Amniotic stem cell (primary cell): ENCODE results near the gene PDE2A.

Experiments
- DNase-seq: peaks from one replicate; lab custom pipeline; 2025; lab: John Stamatoyannopoulos, UW

Gene PDE2A

GRCh38 chr11:72589802-72590761 is 84.1 kb downstream of the PDE2A start:
- no peak for DNase-seq

- DNase-seq, result no peak
Measured at GRCh38 chr11:72588421-72589410, 85.5 kb downstream of the PDE2A start.

DNA sequence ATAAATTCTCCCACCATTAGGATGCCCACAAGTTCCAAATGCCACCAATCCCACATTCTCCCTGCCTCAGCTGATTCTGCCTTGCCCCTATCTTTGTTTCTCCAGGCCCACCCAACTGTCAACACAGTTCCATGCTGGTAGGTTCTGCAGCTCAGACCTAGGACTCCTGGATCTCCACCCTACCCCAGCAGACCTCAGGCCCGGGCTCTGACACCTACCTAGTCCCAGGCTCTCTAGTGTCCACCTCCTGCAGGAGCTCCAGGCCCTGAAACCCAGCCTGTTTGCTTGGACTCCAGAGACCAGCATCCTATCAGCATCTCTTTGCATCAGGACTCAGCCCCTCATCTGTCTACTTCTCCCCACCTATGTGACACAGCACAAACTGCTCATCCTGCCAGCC is 86.5 kb downstream of the PDE2A start:
- no peak for DNase-seq

- no peak for DNase-seq
Measured at GRCh38 chr11:72586321-72587090, 87.7 kb downstream of the PDE2A start.

DNA sequence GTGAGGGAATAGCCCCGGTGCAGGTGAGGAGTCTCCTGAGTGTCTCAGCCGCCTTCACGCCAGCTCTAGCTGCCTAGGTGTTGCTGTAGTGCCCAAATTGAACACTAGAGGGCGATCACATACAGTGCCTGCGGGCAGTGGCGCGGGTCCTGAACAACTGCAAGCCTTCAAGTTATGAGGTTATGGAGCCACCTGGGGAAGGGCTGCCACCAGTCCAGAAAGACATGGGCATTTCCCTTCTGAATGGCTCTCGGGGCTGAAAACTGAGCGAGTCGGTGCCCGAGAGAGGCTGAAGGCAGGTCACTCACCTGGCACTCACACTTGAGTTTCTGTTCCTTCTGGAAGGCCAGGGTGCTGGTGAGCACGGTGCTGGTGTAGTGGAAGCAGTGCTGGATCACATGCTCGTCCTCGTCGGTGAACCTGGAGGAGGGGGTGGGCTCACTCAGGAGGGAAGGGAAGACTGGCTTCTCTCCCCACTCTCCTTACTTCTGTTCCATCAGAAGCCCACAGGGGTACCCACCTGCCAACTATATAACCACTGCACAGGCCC is 88.4 kb downstream of the PDE2A start:
- DNase-seq, result peak; percentile 15

DNA sequence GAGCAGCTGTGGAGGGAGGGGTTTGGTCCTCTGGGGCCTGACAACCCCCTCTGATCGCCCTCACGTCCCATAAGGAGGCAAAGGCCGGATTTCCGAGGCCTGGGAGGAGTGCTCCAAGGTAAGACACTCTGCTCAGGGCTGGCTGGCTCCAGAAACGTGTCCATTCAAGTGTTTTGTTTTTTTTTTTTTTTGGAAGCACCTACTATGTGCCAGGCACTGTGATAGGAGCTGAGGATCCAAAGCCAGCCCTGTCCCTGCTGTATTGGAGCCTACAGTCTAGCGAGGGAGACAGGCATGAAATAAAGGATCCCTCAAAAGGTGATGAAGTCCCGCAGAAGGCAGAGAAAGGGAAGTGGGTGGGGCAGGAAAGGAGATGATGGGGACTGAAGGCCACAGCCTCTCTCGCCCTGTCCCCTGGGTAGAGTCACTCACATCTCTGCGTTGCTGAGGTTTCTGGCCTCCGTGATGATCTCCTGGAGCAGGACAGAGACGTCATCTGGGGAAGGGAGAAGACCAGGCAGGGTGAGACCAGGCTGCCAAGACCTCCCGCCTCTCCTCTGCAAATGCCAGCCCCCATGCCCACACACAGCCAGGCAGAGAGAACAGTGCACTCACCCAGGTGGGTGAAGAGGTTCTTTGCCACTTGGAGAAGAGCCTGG is 89.2 kb downstream of the PDE2A start:
- DNase-seq, result no peak

- no peak for DNase-seq
Measured at GRCh38 chr11:72584293-72584938, 89.8 kb downstream of the PDE2A start.

DNA sequence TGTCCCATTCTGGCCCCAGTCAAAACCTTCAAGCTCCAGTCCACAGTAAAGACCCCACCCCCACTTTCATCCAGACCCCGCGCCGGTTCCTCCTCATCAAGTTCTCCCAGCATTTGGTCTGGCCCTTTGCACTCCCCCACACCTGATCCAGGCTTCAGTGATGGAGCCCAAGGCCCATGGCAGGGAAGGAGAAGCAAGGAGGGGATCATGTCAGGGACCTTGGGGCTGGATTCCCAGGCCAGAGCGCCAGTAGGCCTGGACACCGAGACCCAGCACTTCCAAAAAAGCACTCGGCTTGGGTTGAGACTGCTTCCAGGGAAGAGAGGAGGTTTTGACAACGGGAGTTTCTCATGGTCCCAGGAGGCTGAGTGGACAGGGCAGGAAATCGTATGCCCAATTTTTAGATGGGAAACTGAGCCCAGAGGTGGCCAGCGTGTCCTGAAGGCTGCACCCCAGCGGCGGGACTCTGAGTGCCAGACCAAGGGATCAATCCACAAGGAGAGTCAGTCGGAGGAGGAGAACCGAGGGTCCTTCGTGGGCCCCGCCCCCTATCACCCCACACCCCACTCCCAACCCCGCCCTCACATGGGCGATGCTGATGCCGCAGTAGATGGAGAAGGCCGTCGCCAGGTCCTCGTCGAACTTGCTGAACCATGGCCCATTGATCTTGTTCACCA is 90.5 kb downstream of the PDE2A start:
- no peak for DNase-seq

DNA sequence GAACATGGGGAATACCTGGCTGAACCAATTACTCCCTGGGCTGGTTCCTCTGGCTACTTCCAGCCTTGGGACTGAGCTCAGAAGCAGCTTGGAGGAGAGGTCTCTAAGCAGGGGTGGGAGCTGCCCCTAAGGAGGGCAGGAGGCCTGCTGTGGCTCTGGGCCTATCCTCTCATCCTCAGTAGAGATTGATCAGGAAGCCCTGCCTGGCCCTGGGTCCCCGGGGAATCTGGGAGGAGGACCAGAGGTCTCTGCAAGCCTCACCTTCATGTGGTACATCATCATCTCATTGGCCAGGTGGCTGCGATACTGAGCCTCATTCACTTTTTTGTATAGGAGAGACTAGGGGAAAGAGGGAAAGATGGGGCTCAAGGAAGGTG is 91.1 kb downstream of the PDE2A start:
- DNase-seq, result no peak

GRCh38 chr11:72582206-72583176 is 91.7 kb downstream of the PDE2A start:
- DNase-seq, result no peak

DNA sequence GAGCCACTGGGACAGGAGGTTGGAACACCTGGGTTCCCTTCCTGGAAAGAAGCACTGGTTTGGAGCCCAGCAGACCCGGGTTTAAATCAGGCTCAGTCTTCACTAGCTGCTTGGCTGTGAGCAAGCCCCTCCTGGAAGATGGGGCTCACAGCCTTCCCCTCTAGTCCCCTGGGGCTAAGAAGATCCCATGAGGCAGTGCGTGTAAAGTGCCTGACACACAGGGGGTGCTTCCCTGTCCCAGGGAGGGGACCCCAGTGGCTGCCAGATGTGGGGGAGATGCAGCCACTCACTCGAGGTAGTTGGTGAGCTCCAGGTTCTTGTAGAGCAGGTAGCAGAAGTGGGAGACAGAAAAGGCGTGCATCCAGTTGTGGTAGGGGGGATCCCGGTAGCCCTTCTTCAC is 93.2 kb downstream of the PDE2A start:
- DNase-seq, result no peak

- no peak for DNase-seq
Measured at GRCh38 chr11:72580642-72580950, 93.6 kb downstream of the PDE2A start.

- no peak for DNase-seq
Measured at GRCh38 chr11:72579816-72580641, 94.2 kb downstream of the PDE2A start.

DNA sequence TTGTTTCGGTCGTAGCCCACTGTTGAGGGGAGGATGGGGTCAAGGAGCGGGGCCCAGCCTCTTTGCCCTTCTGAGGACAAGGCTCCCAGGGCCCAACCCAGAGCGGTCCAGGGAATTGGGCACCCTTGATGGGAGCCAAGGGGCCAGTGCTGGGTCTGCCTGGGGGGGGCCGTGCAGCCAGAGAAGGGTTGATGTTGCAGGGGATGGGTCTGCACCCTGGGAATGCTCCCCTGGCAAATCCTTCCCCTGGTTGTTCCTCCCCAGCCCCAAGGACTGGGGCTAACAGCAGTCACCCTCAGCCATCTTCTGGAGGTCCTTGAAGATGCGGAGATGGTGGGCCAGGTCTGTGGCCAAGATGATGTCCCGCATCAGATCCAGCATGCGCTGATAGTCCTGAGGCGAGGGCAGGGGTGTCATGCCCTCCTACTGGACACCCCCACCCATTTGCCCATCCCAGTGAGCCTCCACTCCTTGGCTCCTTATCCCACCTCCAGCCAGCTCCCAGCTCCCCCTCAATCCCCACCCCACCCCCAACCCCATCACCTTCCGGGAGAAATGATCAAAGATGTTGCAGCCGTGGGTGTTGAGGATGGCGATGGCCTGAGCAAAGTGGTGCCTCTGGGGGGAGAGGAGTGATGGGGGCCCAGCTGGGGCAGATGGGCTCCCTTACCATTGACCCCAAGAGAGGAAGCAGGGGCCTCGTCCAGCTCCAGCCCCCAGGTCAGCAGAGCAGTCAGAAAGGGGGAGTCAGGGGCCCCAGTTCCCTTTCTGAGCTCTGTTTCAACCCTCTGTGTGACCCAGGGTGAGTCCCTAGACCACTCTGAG is 95.0 kb downstream of the PDE2A start:
- no peak for DNase-seq

- DNase-seq, result no peak
Measured at GRCh38 chr11:72578566-72578965, 95.7 kb downstream of the PDE2A start.

DNA sequence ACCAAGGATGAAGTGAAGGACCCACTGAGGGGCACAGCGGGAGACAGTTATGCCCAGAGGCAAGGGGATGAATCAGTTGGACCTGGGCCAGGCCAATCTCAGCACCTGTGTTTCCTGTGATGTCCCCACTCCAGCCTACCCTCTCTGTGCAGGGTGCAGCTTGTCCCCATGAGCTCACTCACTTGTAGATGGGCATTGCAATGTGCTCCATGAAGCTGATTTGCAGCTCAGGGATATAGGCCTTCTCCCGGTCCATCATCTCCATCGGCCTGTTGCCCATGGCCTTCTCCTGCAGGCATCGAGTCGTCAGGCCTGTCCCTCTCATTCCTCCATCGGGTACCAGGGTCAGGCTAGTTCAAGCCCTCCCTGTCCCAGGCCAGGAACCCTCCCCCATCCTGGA is 96.2 kb downstream of the PDE2A start:
- no peak for DNase-seq

DNA sequence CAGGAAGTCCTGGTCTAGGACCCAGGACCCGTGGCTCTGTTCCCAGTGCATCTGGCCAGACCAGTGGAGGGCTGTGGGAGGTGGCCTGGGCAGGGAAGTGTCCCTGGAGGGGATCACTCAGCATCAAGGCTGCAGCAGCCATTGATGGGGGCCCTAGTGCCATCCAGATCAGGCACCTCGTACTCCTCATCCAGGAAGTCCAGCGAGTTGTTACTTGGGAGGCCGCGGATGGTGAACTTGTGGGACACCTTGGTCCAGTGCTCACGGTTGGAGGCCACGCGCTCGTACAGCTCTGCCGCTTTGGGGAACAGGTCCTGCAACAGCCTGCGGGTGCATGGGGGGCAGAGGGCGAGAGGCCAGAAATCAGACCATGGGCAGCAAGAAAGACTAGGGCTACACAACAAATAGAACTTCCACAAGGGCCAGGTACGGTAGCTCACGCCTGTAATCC is 96.9 kb downstream of the PDE2A start:
- DNase-seq, result no peak
